Endothelial cell of umbilical vein (primary cell): ENCODE results near the gene SPTBN5. TPM values are rescaled to one million over a fixed set of nuclear protein-coding genes. Genes with fewer than 3 reads are reported as not detected.

ENCODE experiments used
- BruUV-seq: library from RNA; stranded (reverse); fragments of 400-500 nt; replicated peaks from 2 replicates; lab custom pipeline; 2021; lab: Mats Ljungman, UMichigan
- CTCF ChIA-PET: fragments of 300-600, 350-600 bp; sonication (Branson Sonifier 250); formaldehyde crosslinking; loops from one replicate; lab custom pipeline; 2021; ENCODE audit warnings: antibody characterized with exemption, inconsistent platforms; lab: Charles Lee
- POLR2A ChIA-PET: fragments of 300-600, 350-600 bp; sonication (Branson Sonifier 250); formaldehyde crosslinking; loops from one replicate; lab custom pipeline; 2021; ENCODE audit warnings: antibody characterized with exemption, inconsistent platforms; lab: Charles Lee
- DNase-seq: peaks from one replicate; pipeline ENCODE4 v3.0.0-alpha.2; 2011; ENCODE audit warnings: low read depth, low spot score
- FAIRE-seq: peaks from 2 replicates; lab custom pipeline; 2011; peaks lifted over from hg19 to GRCh38; lab: Jason Lieb, UNC
- H2AFZ ChIP-seq: 2 replicates; pipeline ENCODE4 v1.6.0; 2012; ENCODE audit warnings: low read depth, low read length, control low read depth, inconsistent platforms
- H3K27ac ChIP-seq: 2 replicates; pipeline ENCODE4 v1.5.1; 2011; ENCODE audit warnings: low read depth, mild to moderate bottlenecking, control low read depth, low read length, moderate library complexity; ENCODE audit not compliant: insufficient read depth
- H3K27me3 ChIP-seq, 2 experiments: 2 replicates each; pipeline versions ENCODE4 v1.6.0 to v1.6.1; 2011; ENCODE audit warnings: low read length in 2 of 2, mixed read lengths in 1 of 2; ENCODE audit not compliant: control insufficient read depth in 2 of 2, insufficient read depth in 2 of 2
- H3K36me3 ChIP-seq, 2 experiments: 2 replicates in 1 of 2; 3 replicates in 1 of 2; pipeline ENCODE4 v1.5.1; 2011; ENCODE audit warnings: low read length in 2 of 2, mild to moderate bottlenecking in 1 of 2, moderate library complexity in 1 of 2; ENCODE audit not compliant: control insufficient read depth in 2 of 2, insufficient read depth in 2 of 2; ENCODE audit errors: extremely low read depth in 1 of 2
- H3K4me1 ChIP-seq: 3 replicates; pipeline ENCODE4 v1.5.1; 2011; ENCODE audit warnings: mild to moderate bottlenecking, low read length; ENCODE audit not compliant: control insufficient read depth, insufficient read depth; ENCODE audit errors: extremely low read depth
- H3K4me2 ChIP-seq: 2 replicates; pipeline ENCODE4 v1.6.1; 2011; ENCODE audit warnings: low read length, control low read depth, mixed read lengths; ENCODE audit not compliant: insufficient read depth
- H3K4me3 ChIP-seq, 3 experiments: fragments of 200-600 bp in 1 of 3; sonication (generic), shearing (Covaris generic) in 1 of 3; replicated peaks in 1 of 3; 2 replicates each; pipeline ENCODE4 v1.5.1; 2011 to 2016; ENCODE audit warnings: control low read depth in 3 of 3, low read length in 3 of 3, mild to moderate bottlenecking in 2 of 3, inconsistent platforms in 1 of 3, low read depth in 1 of 3, moderate library complexity in 1 of 3; ENCODE audit not compliant: insufficient read depth in 1 of 3
- H3K79me2 ChIP-seq: 2 replicates; pipeline ENCODE4 v1.6.0; 2012; ENCODE audit warnings: low read length, inconsistent platforms; ENCODE audit not compliant: control insufficient read depth, insufficient read depth
- H3K9ac ChIP-seq: replicated peaks from 2 replicates; pipeline ENCODE3; 2011; ENCODE audit warnings: low read length, control low read depth; ENCODE audit not compliant: insufficient read depth; ENCODE audit errors: extremely low read depth
- H3K9me1 ChIP-seq: replicated peaks from 3 replicates; pipeline ENCODE4 v1.6.0; 2011; ENCODE audit warnings: mild to moderate bottlenecking, low read length; ENCODE audit not compliant: control insufficient read depth, insufficient read depth; ENCODE audit errors: extremely low read depth
- H3K9me3 ChIP-seq: replicated peaks from 2 replicates; pipeline ENCODE4 v1.5.1; 2012; ENCODE audit warnings: low read length, inconsistent platforms; ENCODE audit not compliant: control insufficient read depth, insufficient read depth
- H4K20me1 ChIP-seq: replicated peaks from 2 replicates; pipeline ENCODE3; 2011; ENCODE audit warnings: mild to moderate bottlenecking, low read length; ENCODE audit not compliant: control insufficient read depth, insufficient read depth; ENCODE audit errors: extremely low read depth
- EZH2 ChIP-seq: IDR thresholded peaks from 2 replicates; pipeline ENCODE4 v1.6.1; 2012; ENCODE audit warnings: borderline replicate concordance, low read depth, mild to moderate bottlenecking, moderate library complexity, low read length, inconsistent platforms; ENCODE audit not compliant: severe bottlenecking
- FOS ChIP-seq: IDR thresholded peaks from 2 replicates; pipeline ENCODE4 v1.6.1; 2011; ENCODE audit warnings: mild to moderate bottlenecking, low read length, moderate library complexity, borderline replicate concordance; ENCODE audit not compliant: insufficient read depth
- GATA2 ChIP-seq: IDR thresholded peaks from 2 replicates; pipeline ENCODE4 v1.7.0; 2011; ENCODE audit warnings: low read depth, mild to moderate bottlenecking, moderate library complexity, mixed read lengths, low read length; ENCODE audit not compliant: insufficient read length, insufficient read depth
- JUN ChIP-seq: IDR thresholded peaks from 2 replicates; pipeline ENCODE4 v1.6.1; 2011; ENCODE audit warnings: borderline replicate concordance, low read depth; ENCODE audit not compliant: insufficient read length, insufficient read depth
- MYC ChIP-seq: IDR thresholded peaks from one replicate; pipeline ENCODE4 v1.6.1; 2011; ENCODE audit warnings: mild to moderate bottlenecking, low read depth, low read length
- POLR2A ChIP-seq: IDR thresholded peaks from 2 replicates; pipeline ENCODE4 v1.6.1; 2012; ENCODE audit warnings: low read depth, mild to moderate bottlenecking, control low read depth, low read length
- POLR2AphosphoS5 ChIP-seq: IDR thresholded peaks from 2 replicates; pipeline ENCODE4 v1.6.1; 2012; ENCODE audit warnings: low read depth, mild to moderate bottlenecking, control low read depth, low read length, moderate library complexity; ENCODE audit not compliant: insufficient read depth
- dilution Hi-C: fragments of 300-500 bp; cut with MboI; formaldehyde crosslinking; loops from one replicate; pipeline ENCODE4 v1.15.0; 2019; ENCODE audit warnings: low sequenced_read_pairs; ENCODE audit not compliant: extremely low pct_ligation_motif_present
- intact Hi-C: fragments of 100-400 bp; cut with micrococcal nuclease; formaldehyde crosslinking; loops from one replicate; pipeline ENCODE4 v1.10.0; 2022
- polyA plus RNA-seq, 4 experiments: library from polyadenylated mRNA; depleted of rRNA in 3 of 4; stranded (reverse) in 3 of 4; unstranded in 1 of 4; fragments of >200 nt; gene quantifications; 2 replicates each; pipeline versions ENCODE4 v1.2.1 to v1.2.3, GENCODE V29; 2011 to 2012; ENCODE audit warnings: missing spikeins in 1 of 4
- total RNA-seq: library from RNA; stranded (reverse); gene quantifications from 2 replicates; pipeline ENCODE4 v1.2.3, GENCODE V29; 2021
- TF ChIP-seq, protein P1 (sequence below): IDR thresholded peaks from 2 replicates; pipeline ENCODE4 v1.6.1; 2011; ENCODE audit not compliant: insufficient read depth, insufficient read length
- TF ChIP-seq, protein P2 (sequence below), 2 donors: IDR thresholded peaks; 1 replicate in 1 of 2; 2 replicates in 1 of 2; pipeline ENCODE4 v1.5.1; 2011; ENCODE audit warnings: low read length in 2 of 2, mild to moderate bottlenecking in 2 of 2, moderate library complexity in 2 of 2, control low read depth in 1 of 2, inconsistent platforms in 1 of 2, low read depth in 1 of 2; ENCODE audit not compliant: insufficient read depth in 1 of 2; ENCODE audit errors: extremely low read depth in 1 of 2

The SPTBN5 gene
- total and polyA plus RNA-seq, 2 donors (not counting 3 experiments of a cell fraction or from before 2014, with no cell fraction given): 12.0 to 19.0 TPM

DNA sequence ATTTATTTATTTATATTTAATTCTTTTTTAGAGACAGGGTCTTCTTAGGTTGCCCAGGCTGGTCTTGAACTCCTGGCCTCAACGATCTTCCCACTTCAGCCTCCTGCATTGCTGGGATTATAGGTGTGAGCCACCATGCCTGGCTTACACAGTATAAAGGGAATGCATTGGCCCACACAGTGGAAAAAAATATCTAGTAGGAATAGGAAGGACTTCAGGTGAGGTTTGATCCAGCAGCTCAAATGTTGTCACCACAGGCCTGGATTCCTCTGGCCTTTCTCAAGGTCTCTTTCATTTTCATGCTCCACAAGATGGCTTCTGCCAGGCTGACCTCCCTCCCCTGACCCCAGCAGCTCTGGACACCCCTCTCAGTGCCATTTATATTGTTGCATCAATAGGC lies 2.1 kb upstream of the SPTBN5 start:
- CTCF ChIA-PET: interaction anchor here (1.2 to 2.0 kb wide), 2 partner anchors 9 to 430 kb away, joined by 4 to 27 read pairs; no protein-coding TSS in a partner anchor
- H3K4me2 ChIP-seq: no peak overlapping the region
- POLR2A ChIA-PET: no interaction called here

More for the DNA sequence above, 2.1 kb upstream of the SPTBN5 start:
- H3K36me3 ChIP-seq: peaks cover 11 to 26% of the 10 kb centered on the region in 2 experiments
- no peaks in the 10 kb centered on the region for H3K9me1 ChIP-seq
- TF ChIP-seq MYC (no peak), JUN (no peak), EZH2 (no peak), GATA2 (no peak), POLR2AphosphoS5 (no peak), POLR2A (no peak), FOS (no peak)
- TF ChIP-seq, protein P1, sequence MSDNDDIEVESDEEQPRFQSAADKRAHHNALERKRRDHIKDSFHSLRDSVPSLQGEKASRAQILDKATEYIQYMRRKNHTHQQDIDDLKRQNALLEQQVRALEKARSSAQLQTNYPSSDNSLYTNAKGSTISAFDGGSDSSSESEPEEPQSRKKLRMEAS: no peak
- TF ChIP-seq, protein P2, sequence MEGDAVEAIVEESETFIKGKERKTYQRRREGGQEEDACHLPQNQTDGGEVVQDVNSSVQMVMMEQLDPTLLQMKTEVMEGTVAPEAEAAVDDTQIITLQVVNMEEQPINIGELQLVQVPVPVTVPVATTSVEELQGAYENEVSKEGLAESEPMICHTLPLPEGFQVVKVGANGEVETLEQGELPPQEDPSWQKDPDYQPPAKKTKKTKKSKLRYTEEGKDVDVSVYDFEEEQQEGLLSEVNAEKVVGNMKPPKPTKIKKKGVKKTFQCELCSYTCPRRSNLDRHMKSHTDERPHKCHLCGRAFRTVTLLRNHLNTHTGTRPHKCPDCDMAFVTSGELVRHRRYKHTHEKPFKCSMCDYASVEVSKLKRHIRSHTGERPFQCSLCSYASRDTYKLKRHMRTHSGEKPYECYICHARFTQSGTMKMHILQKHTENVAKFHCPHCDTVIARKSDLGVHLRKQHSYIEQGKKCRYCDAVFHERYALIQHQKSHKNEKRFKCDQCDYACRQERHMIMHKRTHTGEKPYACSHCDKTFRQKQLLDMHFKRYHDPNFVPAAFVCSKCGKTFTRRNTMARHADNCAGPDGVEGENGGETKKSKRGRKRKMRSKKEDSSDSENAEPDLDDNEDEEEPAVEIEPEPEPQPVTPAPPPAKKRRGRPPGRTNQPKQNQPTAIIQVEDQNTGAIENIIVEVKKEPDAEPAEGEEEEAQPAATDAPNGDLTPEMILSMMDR (IDR thresholded peaks at IDR 0.05; ENCODE audit: extremely low read depth in 1 of 2, insufficient read depth in 1 of 2, low read depth in 1 of 2, low read length in 2 of 2): no peak
- dilution Hi-C loops (no loop called here), intact Hi-C loops (loop anchor here (2.0 kb wide), 1 partner anchor 121 kb away; the partner anchor contains the start of gene MAPKBP1)
- no peak overlapping the region for H2AFZ ChIP-seq
- H3K9me3 ChIP-seq: no peaks in the 10 kb centered on the region
- no peaks in the 10 kb centered on the region for H3K79me2 ChIP-seq
- no peak overlapping the region for H3K9ac ChIP-seq
- DNase-seq (no peak), FAIRE-seq (peak; percentile 40)
- H3K27me3 ChIP-seq: no peaks in the 10 kb centered on the region
- no peak overlapping the region for H3K4me3 ChIP-seq
- no TSS peak for BruUV-seq
- H3K27ac ChIP-seq: no peak overlapping the region
- H4K20me1 ChIP-seq: no peaks in the 10 kb centered on the region
- H3K4me1 ChIP-seq: peaks cover 16% of the 10 kb centered on the region
